Islet precursor cell (in vitro differentiated cells): ENCODE results near the gene CMC2.

Source experiments
- DNase-seq: peaks from one replicate; pipeline ENCODE4 v3.0.0-alpha.2; 2018

Gene CMC2

GRCh38 chr16:80923356-80923755 lies 83.3 kb downstream of the CMC2 start:
- DNase-seq, result no peak
